Measurements from ENCODE around the gene GTF2H4.
"Not testable (repeated sequence)": the region's sequence is repeated elsewhere in the genome, so short reads cannot be mapped to it uniquely, and the experiment has no call there.

The GTF2H4 gene

GRCh38 chr6:30902709-30903108 lies 5.3 kb upstream of the GTF2H4 start:
- Histone ChIP-seq H3K36me3 (ENCODE audit: insufficient read depth, low read length) (no peaks in the 10 kb centered on the region), H3K9me3 (ENCODE audit: insufficient read depth, low read depth, low read length) (no peaks in the 10 kb centered on the region), H4K20me1 (ENCODE audit: insufficient read depth, low read length, poor library complexity, severe bottlenecking) (no peaks in the 10 kb centered on the region), H3F3A (ENCODE audit: low read depth) (no peaks in the 10 kb centered on the region), H3K4me3 (ENCODE audit: low read length, poor library complexity, severe bottlenecking) (no peak overlapping the region), H3K9me2 (replicated peaks; ENCODE audit: low read depth, low read length) (no peaks in the 10 kb centered on the region), H3K79me2 (ENCODE audit: insufficient read depth, low read length) (no peaks in the 10 kb centered on the region), H3K4me1 (ENCODE audit: insufficient read depth, low read length, poor library complexity, severe bottlenecking) (no peaks in the 10 kb centered on the region), H3K9ac (ENCODE audit: low read depth, low read length, poor library complexity, severe bottlenecking) (no peak overlapping the region), H2AFZ (ENCODE audit: low read length) (peak overlapping the region; percentile 15; the same call in 1 of the 2 replicates), H3K4me2 (ENCODE audit: low read depth, low read length, poor library complexity, severe bottlenecking) (no peak overlapping the region), H3K27me3 (ENCODE audit: insufficient read depth, low read length, poor library complexity, severe bottlenecking) (no peaks in the 10 kb centered on the region)
- TF ChIP-seq CTCF (conservative IDR thresholded peaks at IDR 0.05; ENCODE audit: low read length), result no peak
- no peak for TF ChIP-seq EZH2phosphoT487 (IDR thresholded peaks at IDR 0.05; ENCODE audit: borderline replicate concordance)

GRCh38 chr6:30903236-30903635 lies 4.8 kb upstream of the GTF2H4 start:
- Histone ChIP-seq H3K9me2 (replicated peaks; ENCODE audit: low read depth, low read length) (no peaks in the 10 kb centered on the region), H2AFZ (ENCODE audit: low read length) (peak overlapping the region; percentile 15; the same call in 1 of the 2 replicates), H3K79me2 (ENCODE audit: insufficient read depth, low read length) (peaks cover 2% of the 10 kb centered on the region; the same call in 1 of the 2 replicates), H3K4me3 (ENCODE audit: low read length, poor library complexity, severe bottlenecking) (no peak overlapping the region), H3K36me3 (ENCODE audit: insufficient read depth, low read length) (no peaks in the 10 kb centered on the region), H3F3A (ENCODE audit: low read depth) (no peaks in the 10 kb centered on the region), H3K4me2 (ENCODE audit: low read depth, low read length, poor library complexity, severe bottlenecking) (no peak overlapping the region), H3K9me3 (ENCODE audit: insufficient read depth, low read depth, low read length) (no peaks in the 10 kb centered on the region), H3K27me3 (ENCODE audit: insufficient read depth, low read length, poor library complexity, severe bottlenecking) (no peaks in the 10 kb centered on the region), H3K4me1 (ENCODE audit: insufficient read depth, low read length, poor library complexity, severe bottlenecking) (no peaks in the 10 kb centered on the region), H4K20me1 (ENCODE audit: insufficient read depth, low read length, poor library complexity, severe bottlenecking) (no peaks in the 10 kb centered on the region), H3K9ac (ENCODE audit: low read depth, low read length, poor library complexity, severe bottlenecking) (no peak overlapping the region)
- TF ChIP-seq EZH2phosphoT487 (IDR thresholded peaks at IDR 0.05; ENCODE audit: borderline replicate concordance), result no peak

- Histone ChIP-seq H2AFZ (ENCODE audit: low read length) (peak overlapping the region; percentile 87), H3K4me2 (ENCODE audit: low read depth, low read length, poor library complexity, severe bottlenecking) (peak overlapping the region; percentile 62), H3K4me3 (ENCODE audit: low read length, poor library complexity, severe bottlenecking) (peak overlapping the region; percentile 95), H3K79me2 (ENCODE audit: insufficient read depth, low read length) (peaks cover 20% of the 10 kb centered on the region), H3K9ac (ENCODE audit: low read depth, low read length, poor library complexity, severe bottlenecking) (peak overlapping the region; percentile 92)
- not testable (repeated sequence) for H3K9me2 ChIP-seq (replicated peaks; ENCODE audit: low read depth, low read length); H3K27me3 ChIP-seq (ENCODE audit: insufficient read depth, low read length, poor library complexity, severe bottlenecking); H3F3A ChIP-seq (ENCODE audit: low read depth); H3K9me3 ChIP-seq (ENCODE audit: insufficient read depth, low read depth, low read length); H3K36me3 ChIP-seq (ENCODE audit: insufficient read depth, low read length); H3K4me1 ChIP-seq (ENCODE audit: insufficient read depth, low read length, poor library complexity, severe bottlenecking); H4K20me1 ChIP-seq (ENCODE audit: insufficient read depth, low read length, poor library complexity, severe bottlenecking)
These were observed 683 bp upstream of the GTF2H4 start for GRCh38 chr6:30907290-30907757.

GRCh38 chr6:30908700-30909099 lies 693 bp downstream of the GTF2H4 start:
- H3K36me3 ChIP-seq (ENCODE audit: insufficient read depth, low read length), result no peaks in the 10 kb centered on the region
- no peaks in the 10 kb centered on the region for H3K27me3 ChIP-seq (ENCODE audit: insufficient read depth, low read length, poor library complexity, severe bottlenecking)
- peak overlapping the region; percentile 80 for H3K4me2 ChIP-seq (ENCODE audit: low read depth, low read length, poor library complexity, severe bottlenecking)
- no peak overlapping the region for H2AFZ ChIP-seq (ENCODE audit: low read length)
- H3K79me2 ChIP-seq (ENCODE audit: insufficient read depth, low read length), result peaks cover 20% of the 10 kb centered on the region
- no peaks in the 10 kb centered on the region for H3K9me3 ChIP-seq (ENCODE audit: insufficient read depth, low read depth, low read length)
- H4K20me1 ChIP-seq (ENCODE audit: insufficient read depth, low read length, poor library complexity, severe bottlenecking), result no peaks in the 10 kb centered on the region
- H3K4me1 ChIP-seq (ENCODE audit: insufficient read depth, low read length, poor library complexity, severe bottlenecking), result peaks cover 4% of the 10 kb centered on the region
- no peaks in the 10 kb centered on the region for H3F3A ChIP-seq (ENCODE audit: low read depth)
- no peaks in the 10 kb centered on the region for H3K9me2 ChIP-seq (replicated peaks; ENCODE audit: low read depth, low read length)
- TF ChIP-seq CTCF (conservative IDR thresholded peaks at IDR 0.05; ENCODE audit: low read length) (no peak), EZH2phosphoT487 (IDR thresholded peaks at IDR 0.05; ENCODE audit: borderline replicate concordance) (no peak)
- H3K9ac ChIP-seq (ENCODE audit: low read depth, low read length, poor library complexity, severe bottlenecking), result peak overlapping the region; percentile 92
- H3K4me3 ChIP-seq (ENCODE audit: low read length, poor library complexity, severe bottlenecking), result peak overlapping the region; percentile 95

- not testable (repeated sequence) for H4K20me1 ChIP-seq (ENCODE audit: insufficient read depth, low read length, poor library complexity, severe bottlenecking); H3F3A ChIP-seq (ENCODE audit: low read depth); H2AFZ ChIP-seq (ENCODE audit: low read length); H3K4me3 ChIP-seq (ENCODE audit: low read length, poor library complexity, severe bottlenecking); H3K4me2 ChIP-seq (ENCODE audit: low read depth, low read length, poor library complexity, severe bottlenecking); H3K9ac ChIP-seq (ENCODE audit: low read depth, low read length, poor library complexity, severe bottlenecking); H3K36me3 ChIP-seq (ENCODE audit: insufficient read depth, low read length); H3K9me2 ChIP-seq (replicated peaks; ENCODE audit: low read depth, low read length); H3K27me3 ChIP-seq (ENCODE audit: insufficient read depth, low read length, poor library complexity, severe bottlenecking); H3K9me3 ChIP-seq (ENCODE audit: insufficient read depth, low read depth, low read length)
- peaks cover 27% of the 10 kb centered on the region for H3K79me2 ChIP-seq (ENCODE audit: insufficient read depth, low read length)
- H3K4me1 ChIP-seq (ENCODE audit: insufficient read depth, low read length, poor library complexity, severe bottlenecking), result peaks cover 15% of the 10 kb centered on the region
These were observed 2.5 kb downstream of the GTF2H4 start for GRCh38 chr6:30910473-30910872.

Data from Loucy (cell line).